EH (cell line): ENCODE data around the gene AK1.
"Not testable (repeated sequence)": the region's sequence is repeated elsewhere in the genome, so short reads cannot be mapped to it uniquely, and the experiment has no call there.

Source experiments
- DNase-seq: peaks from one replicate; pipeline ENCODE4 v3.0.0-alpha.2; 2015; ENCODE audit warnings: low read depth

The AK1 gene

GRCh38 chr9:127847833-127848755, 29.4 kb downstream of the AK1 start:
- no peak for DNase-seq

GRCh38 chr9:127847178-127847510, 30.3 kb downstream of the AK1 start:
- no peak for DNase-seq

GRCh38 chr9:127846443-127847177, 30.9 kb downstream of the AK1 start:
- DNase-seq: no peak

DNA sequence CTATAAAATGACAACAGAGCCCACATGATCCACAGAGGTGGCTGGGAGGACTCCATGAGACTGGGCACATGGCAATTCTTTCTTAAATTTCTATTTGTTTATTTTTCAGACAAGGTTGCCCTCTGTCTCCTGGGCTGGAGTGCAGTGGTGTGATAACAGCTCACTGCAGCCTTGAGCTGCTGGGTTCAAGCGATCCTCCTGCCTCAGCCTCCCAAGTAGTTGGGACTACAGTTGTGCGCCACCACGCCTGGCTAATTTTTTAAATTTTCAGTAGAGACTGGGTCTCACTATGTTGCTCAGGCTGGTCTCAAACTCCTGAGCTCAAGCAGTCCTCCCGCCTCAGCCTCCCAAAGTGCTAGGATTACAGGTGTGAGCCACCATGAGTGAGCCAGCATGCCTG, 31.9 kb downstream of the AK1 start:
- not testable (repeated sequence) for DNase-seq

DNA sequence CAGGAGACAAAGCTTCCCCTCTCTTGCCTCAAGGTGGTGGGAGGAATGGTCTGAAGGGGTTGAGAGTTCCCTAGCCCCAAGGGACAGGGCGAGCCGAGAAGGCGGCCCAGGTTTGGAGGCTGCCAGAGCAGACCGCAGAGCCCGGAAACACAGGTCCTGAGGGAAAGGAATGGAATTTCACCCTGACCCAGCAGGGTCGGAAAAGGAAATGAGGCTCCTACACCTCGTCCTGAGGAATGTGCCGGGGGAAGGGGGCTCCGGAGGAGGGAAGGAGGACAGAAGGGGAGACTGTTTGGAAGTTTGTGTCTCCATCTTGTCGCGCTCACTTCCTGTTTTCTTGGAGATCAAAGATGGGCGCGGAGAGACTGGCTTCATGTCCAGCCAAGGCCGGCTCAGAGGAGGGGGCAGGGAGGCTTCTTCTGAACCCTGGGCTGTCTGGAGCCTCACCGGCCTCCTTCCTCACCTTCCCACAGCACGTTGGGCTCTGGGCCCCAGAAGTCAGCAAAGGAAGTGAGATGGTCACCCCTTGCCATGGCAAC, 32.6 kb downstream of the AK1 start:
- no peak for DNase-seq

DNA sequence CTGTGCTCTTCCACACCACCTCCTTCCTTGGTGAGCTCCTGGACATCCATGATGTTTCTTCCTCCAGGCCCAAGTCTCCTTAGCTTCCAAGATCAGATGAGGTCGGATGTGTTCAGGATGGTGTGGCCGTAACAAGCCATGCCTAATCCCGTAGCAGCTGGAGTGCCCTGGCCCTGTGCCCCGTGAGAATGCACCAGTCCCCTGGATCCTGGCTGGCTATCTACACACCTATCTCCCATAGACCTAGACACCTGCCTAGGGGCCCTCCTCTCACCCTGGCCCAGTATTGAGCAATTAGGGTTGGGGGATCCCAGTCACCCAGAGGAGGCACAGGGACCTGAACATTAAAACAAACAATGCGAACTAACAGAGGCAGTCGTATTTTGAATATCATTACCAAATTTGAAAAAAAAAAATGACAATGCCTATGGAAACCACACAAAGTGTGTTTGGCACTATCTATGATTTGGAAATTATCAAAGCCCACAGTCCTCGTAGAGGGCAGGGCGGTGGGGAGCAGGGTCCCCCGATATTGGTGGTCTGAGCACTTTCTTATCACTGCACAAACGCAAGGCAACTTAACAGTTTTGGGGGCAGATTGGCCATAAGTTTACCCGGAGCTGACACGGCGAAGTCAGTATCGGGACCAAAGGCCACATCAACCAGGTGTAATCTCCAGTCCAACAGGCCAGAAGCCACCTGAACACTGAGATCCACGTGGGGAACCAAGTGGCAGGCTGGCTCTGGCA, 36.2 kb downstream of the AK1 start:
- no peak for DNase-seq

DNA sequence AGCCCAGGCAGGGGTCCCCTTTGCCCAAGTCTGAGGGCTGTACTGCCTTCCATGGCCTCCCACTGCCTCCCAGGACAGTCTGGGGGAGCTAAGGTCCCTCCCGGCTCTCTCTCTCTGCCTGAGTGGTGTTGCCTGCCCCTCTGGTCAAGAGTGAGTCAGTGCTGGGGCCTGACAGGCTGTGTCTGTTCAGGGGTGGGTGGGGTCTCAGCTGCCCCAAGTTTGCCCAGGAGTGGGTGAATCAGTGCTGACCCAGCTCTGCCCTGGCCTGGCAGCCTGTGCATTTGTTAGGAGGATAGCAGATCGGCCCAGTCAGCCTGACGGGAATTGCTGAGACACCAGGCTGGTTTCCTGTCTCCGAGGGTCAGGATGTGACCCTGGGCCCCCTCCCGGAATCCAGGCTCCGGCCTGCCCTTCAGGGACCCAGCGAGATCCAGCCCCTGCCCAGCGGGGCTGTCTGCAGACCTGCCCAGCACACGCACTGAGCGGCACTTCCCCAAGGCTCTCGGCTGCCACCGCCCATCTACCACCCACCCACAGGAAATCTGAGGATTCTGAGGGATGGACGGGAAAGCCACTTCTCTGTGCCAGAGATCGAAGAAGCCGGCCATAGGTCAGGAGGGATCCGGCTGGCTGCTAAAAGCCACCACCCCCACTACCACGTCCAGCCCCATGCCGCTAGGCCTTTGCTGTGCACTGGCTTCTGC, 38.9 kb downstream of the AK1 start:
- peak; percentile 97 for DNase-seq

DNA sequence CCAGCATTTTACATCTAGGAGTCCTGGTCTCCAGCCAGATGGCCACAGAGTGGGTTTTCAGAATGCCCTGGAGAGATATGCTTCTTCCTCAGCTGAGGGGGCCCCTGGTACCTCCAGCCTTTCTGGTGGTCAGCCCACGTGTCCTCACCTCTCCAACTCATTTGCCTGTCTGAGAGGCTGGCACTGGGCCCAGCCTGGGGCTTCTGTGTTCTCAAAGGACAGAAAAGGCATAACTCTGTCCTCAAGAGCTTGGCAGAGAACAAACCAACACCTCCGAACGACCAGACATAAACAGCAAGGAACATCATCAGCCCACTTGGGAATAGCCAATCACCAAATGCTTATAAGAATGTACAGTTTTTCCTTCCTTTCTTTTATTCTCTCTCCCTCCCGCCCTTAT, 40.1 kb downstream of the AK1 start:
- DNase-seq: no peak

GRCh38 chr9:127836561-127836960, 40.9 kb downstream of the AK1 start:
- DNase-seq: not testable (repeated sequence)

GRCh38 chr9:127835991-127836516, 41.4 kb downstream of the AK1 start:
- peak; percentile 83 for DNase-seq

DNA sequence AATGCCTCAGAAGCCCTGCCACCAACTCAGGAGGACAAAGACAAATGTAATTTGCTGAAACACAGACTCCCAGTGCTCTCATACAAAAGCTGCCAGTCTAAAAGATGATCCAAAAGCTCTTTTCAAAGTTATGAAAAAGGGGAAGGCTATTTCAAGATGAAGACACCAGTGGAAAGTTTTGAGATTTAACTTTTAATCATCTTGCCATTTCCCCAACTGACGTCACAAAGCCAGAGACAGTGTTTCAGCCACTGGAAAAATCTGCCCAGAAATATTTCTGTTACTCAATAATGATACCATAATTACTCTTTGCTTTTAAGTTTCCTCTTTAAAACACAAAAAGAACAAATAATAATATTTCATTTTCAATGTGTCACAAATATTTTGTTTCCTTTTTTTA, 43.9 kb downstream of the AK1 start:
- DNase-seq: peak; percentile 65

DNA sequence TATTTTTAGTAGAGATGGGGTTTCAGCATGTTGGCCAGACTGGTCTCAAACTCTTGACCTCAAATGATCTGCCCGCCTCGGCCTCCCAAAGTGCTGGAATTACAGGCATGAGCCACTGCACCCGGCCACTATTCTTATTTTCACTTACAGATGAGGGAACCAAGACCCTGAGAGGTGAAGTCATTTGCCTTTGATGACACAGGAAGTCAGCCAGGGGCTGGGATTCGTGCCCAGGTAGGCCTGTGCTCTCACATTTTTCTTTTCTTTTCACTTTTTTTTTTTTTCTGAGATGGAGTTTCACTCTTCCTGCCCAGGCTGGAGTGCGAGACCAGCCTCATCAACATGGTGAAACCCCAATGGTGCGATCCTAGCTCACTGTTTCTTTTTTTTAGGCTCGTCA, 45.2 kb downstream of the AK1 start:
- DNase-seq: no peak

- no peak for DNase-seq
Observed at GRCh38 chr9:127829205-127829906, 48.1 kb downstream of the AK1 start.

- DNase-seq: peak; percentile 77
Observed at GRCh38 chr9:127828262-127829031, 49.0 kb downstream of the AK1 start.

- DNase-seq: no peak
Observed at GRCh38 chr9:127826253-127826913, 51.1 kb downstream of the AK1 start.

DNA sequence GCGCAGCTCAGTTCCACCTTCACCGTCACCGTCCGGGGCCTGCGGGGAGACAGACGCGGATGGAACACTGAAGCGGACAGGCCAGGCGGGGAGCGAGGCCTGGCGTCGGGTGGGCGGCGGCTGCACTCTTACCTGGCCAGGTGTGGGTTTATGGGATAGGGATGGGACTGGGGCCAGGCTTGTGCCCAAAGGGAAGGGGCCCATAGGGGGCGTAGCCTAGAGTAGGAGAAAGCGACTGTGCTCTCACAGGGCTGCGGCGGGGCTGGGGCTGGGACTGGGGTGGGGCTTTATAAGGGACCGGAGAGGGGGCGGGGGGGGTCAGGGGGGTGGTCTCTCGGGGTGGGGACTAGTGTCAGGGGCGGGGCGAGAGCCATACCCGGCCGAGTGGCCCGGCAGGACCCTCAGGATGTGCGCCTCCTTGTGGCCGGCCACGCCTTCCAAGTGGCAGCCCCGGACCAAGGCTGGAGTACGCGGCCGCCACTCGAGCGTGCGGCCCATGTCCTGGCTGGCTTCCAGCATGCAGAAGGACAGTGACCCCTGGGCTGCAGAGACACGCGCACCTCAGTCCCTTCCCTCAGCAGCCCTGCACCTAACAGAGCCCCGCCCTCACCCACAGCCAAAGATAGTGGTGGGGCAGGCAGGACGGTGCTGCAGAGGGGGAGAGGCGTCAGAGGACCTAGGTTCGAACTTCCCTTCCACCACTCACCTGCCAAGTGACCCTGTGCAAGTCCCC, 52.0 kb downstream of the AK1 start:
- DNase-seq: no peak

DNA sequence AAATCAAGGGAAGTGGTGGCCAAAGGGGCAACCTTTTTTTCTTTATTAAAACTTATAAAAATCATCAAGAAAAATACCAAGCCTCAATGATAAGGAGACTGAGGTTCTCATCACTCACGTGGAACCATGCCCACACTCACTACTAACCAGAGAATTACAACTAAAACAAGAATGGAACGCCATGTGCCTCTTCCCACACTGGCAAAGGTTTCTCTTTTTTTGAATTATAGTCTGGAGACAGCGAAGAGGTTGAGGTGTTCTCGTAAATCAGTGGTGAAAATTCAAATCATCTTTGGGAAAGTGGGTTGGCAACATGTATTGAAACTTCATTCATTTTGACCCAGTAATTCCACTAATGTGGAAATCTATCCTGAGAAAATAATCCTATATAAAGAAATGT, 55.4 kb downstream of the AK1 start:
- DNase-seq: no peak

- no peak for DNase-seq
Observed at GRCh38 chr9:127818574-127818973, 58.9 kb downstream of the AK1 start.
